Activated CD4-positive, alpha-beta T cell treated with anti-CD3 and anti-CD28 coated beads, Interleukin-2, amount 50 U/mL, for 48 hours (primary cell): ENCODE measurements around the gene PDE11A.

Experiments
- DNase-seq, 2 experiments: peaks; one replicate each; pipeline ENCODE4 v3.0.0-alpha.2; 2020

Gene PDE11A

GRCh38 chr2:177662895-177663294, 409.7 kb downstream of the PDE11A start:
- DNase-seq, result no peak

- DNase-seq, result no peak
These were observed 411.8 kb downstream of the PDE11A start for GRCh38 chr2:177660742-177661141.

- DNase-seq, result no peak
These were observed 414.3 kb downstream of the PDE11A start for GRCh38 chr2:177658309-177658708.

GRCh38 chr2:177651833-177652232, 420.7 kb downstream of the PDE11A start:
- no peak for DNase-seq

- DNase-seq, result no peak
These were observed 422.7 kb downstream of the PDE11A start for GRCh38 chr2:177649568-177650518.

GRCh38 chr2:177646791-177647190, 425.8 kb downstream of the PDE11A start:
- no peak for DNase-seq

GRCh38 chr2:177646241-177646640, 426.3 kb downstream of the PDE11A start:
- no peak for DNase-seq

GRCh38 chr2:177641331-177641730, 431.2 kb downstream of the PDE11A start:
- DNase-seq, result no peak

- no peak for DNase-seq
These were observed 432.2 kb downstream of the PDE11A start for GRCh38 chr2:177640423-177640822.

- no peak for DNase-seq
These were observed 433.2 kb downstream of the PDE11A start for GRCh38 chr2:177639262-177639914.

- DNase-seq, result no peak
These were observed 434.1 kb downstream of the PDE11A start for GRCh38 chr2:177638507-177638906.

GRCh38 chr2:177636672-177637071, 435.9 kb downstream of the PDE11A start:
- DNase-seq, result no peak

- DNase-seq, result no peak
These were observed 436.9 kb downstream of the PDE11A start for GRCh38 chr2:177635696-177636095.

GRCh38 chr2:177633910-177634294, 438.7 kb downstream of the PDE11A start:
- no peak for DNase-seq

- DNase-seq, result no peak
These were observed 439.5 kb downstream of the PDE11A start for GRCh38 chr2:177633111-177633510.

GRCh38 chr2:177631680-177632079, 440.9 kb downstream of the PDE11A start:
- DNase-seq, result no peak

GRCh38 chr2:177629357-177630024, 443.1 kb downstream of the PDE11A start:
- no peak for DNase-seq

GRCh38 chr2:177628831-177629230, 443.7 kb downstream of the PDE11A start:
- DNase-seq, result no peak

- no peak for DNase-seq
These were observed 446.6 kb downstream of the PDE11A start for GRCh38 chr2:177625744-177626650.

- no peak for DNase-seq
These were observed 450.1 kb downstream of the PDE11A start for GRCh38 chr2:177622521-177622920.

- DNase-seq, result no peak
These were observed 452.6 kb downstream of the PDE11A start for GRCh38 chr2:177619986-177620385.

- DNase-seq, result no peak
These were observed 453.1 kb downstream of the PDE11A start for GRCh38 chr2:177619461-177619860.
